ENCODE measurements around the gene DRAM1.

Gene DRAM1

DNA sequence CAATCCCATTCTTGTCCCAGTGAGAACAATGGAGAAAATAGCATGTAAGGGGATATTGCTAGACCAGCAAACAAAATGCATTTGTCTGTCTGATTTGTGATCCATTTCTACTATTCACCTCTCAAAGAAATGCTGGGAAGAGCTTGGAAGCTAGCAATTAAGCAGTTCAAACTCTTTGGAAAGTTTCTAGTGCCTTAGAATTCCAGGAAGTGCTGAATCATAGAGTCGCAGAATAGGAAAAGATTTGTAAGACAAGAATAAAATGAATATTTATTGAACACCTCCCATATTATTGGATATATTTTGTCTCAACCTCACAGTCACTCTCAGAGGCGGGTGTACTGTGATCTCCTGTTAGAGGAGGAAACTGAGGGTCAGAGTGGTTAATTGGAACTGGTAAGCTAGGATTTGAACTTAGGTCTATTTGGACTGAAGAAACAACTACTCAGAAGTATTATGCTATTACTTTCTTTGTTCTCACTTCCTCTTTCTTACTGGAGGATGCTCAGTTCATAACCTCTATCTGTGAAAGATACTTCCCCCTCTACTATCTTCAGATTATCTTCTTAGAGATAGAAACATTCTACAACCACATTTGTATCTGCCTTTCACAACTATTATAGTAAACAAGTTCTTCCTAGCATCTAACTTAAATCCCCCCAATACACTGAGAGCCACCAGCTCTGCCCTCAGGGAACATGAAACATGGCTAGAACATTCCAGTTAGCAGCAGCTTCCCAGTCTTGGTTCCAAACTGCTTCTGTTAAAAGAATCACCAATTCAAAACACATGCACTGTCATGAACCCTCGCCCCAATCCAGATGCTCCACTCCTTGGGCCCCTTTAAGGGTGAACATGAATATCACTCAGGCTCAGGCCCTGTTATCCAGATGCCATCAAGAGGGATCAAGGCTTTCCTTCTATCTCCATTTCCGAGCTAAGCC, 64.2 kb downstream of the DRAM1 start:
- peak; percentile 59 for DNase-seq (ENCODE audit: low read depth)
- TF ChIP-seq, protein P1, sequence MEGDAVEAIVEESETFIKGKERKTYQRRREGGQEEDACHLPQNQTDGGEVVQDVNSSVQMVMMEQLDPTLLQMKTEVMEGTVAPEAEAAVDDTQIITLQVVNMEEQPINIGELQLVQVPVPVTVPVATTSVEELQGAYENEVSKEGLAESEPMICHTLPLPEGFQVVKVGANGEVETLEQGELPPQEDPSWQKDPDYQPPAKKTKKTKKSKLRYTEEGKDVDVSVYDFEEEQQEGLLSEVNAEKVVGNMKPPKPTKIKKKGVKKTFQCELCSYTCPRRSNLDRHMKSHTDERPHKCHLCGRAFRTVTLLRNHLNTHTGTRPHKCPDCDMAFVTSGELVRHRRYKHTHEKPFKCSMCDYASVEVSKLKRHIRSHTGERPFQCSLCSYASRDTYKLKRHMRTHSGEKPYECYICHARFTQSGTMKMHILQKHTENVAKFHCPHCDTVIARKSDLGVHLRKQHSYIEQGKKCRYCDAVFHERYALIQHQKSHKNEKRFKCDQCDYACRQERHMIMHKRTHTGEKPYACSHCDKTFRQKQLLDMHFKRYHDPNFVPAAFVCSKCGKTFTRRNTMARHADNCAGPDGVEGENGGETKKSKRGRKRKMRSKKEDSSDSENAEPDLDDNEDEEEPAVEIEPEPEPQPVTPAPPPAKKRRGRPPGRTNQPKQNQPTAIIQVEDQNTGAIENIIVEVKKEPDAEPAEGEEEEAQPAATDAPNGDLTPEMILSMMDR (IDR thresholded peaks at IDR 0.05; ENCODE audit: low read depth, low read length, missing control alignments) = no peak
- no peak overlapping the region for H3K4me3 ChIP-seq (ENCODE audit: low read depth, low read length)

DNA sequence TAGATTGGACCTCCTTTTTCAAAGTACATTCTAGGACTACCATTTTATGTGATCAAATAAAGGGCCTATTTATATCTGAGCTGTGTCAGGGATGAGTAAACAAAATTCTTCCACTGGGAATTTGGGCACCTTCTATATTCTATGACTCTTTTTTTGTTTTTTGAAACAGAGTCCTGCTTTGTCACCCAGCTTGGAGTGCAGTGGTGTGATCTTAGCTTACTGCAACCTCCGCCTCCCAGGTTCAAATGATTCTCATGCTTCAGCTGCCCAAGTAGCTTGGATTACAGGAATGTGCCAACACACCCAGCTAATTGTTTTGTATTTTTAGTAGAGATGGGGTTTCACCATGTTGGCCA, 64.8 kb downstream of the DRAM1 start:
- no peak overlapping the region for H3K4me3 ChIP-seq (ENCODE audit: low read depth, low read length)
- TF ChIP-seq, protein P1 (IDR thresholded peaks at IDR 0.05; ENCODE audit: low read depth, low read length, missing control alignments) = no peak
- DNase-seq (ENCODE audit: low read depth) = no peak

DNA sequence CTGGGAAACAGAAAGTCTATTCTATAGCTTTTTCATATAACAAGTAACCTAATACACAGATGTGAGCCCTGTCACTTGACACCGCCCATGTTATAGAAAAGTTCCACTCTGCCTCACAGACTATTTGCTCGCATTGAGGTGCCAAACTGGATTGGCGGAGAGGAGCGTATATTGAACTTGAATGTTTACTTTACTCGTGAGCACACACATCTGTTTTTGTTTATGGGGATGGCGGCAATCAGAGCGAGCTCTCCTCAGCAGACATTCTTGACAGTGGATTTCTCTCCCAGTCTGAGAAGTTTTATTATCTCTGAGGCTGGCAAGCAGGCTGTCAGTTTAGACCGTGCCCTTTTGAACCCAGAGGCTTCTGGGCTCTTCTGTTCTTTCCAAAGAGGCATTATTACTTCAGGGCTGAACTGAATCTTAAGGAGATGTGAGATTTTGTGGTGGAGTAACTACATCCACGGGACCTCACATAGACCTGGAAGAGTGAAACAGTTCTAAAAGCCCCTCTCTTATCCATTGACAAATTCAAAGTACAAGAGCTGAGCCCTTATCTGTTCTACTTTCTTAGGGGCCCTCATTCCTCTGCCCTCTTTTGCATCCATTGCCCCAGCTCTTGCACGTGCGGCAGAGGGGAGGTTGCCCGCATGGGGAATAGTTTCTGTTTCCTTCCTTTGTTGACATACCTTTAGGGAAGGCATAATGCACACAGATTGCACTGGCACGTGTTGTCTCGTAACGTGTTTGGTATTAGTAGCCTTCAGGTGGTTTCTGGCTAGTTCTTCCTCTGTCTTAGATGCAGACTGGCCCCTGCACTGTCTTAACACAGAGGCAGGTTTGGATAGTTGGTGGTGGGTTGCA, 68.2 kb downstream of the DRAM1 start:
- no peak overlapping the region for H3K4me3 ChIP-seq (ENCODE audit: low read depth, low read length)
- DNase-seq (ENCODE audit: low read depth) = no peak
- TF ChIP-seq, protein P1 (IDR thresholded peaks at IDR 0.05; ENCODE audit: low read depth, low read length, missing control alignments) = no peak

DNA sequence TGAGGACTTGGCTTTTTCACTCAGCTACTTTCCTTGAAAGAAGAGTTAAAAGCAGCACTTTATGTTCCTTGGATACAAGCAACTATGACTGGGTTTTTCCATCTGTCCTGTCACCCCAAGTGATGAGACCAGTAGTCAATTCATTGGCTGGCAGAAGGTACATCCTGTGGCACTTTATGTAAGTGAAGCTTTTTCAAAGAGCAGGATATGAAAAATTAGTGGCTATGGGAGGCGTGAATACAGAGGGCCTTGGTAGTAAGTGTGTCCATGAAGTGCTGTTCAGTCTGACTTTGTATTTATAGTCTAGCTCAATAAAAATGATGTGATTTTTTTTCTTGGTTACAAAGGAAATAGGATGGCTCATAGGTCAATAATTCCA, 68.8 kb downstream of the DRAM1 start:
- no peak overlapping the region for H3K4me3 ChIP-seq (ENCODE audit: low read depth, low read length)
- TF ChIP-seq, protein P1 (IDR thresholded peaks at IDR 0.05; ENCODE audit: low read depth, low read length, missing control alignments) = no peak
- DNase-seq (ENCODE audit: low read depth) = no peak

DNA sequence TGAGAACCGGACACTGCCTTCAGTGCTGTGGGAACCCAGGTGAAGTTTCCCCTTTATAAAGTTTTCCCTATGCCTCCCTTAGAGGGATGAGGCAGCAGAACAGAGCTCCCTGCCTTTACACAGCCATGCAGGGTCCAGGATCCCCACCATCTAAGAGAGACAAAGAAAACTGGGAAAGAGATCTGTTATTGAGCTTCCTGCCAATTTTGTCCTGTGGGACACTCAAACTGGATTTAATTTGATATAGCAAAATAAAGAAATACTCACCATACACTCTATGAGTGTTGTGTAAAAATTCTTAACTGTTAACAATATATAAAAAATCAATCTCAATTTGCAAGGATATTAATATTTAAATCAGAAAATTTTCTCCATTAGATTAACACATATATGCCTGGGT, 69.9 kb downstream of the DRAM1 start:
- TF ChIP-seq, protein P1 (IDR thresholded peaks at IDR 0.05; ENCODE audit: low read depth, low read length, missing control alignments) = no peak
- no peak for DNase-seq (ENCODE audit: low read depth)
- no peak overlapping the region for H3K4me3 ChIP-seq (ENCODE audit: low read depth, low read length)

DNA sequence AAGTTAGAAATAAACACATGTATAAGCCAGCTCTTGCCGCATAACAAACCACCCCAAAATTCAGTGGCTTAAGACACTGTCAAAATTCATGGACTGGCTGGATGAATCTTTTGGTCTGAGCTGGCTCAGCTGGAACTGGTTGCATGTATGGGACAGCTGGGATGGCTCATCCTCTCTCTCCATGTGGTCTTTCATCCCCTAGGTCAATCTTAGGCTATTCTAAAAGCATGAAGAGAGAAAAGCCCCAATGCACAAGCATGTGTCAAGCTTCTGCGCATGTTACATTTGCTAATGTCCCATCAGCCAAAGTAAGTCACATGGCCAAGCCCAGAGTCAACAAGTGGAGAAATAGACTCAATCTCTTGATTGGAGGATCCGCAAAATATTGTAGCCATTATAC, 71.0 kb downstream of the DRAM1 start:
- no peak overlapping the region for H3K4me3 ChIP-seq (ENCODE audit: low read depth, low read length)
- TF ChIP-seq, protein P1 (IDR thresholded peaks at IDR 0.05; ENCODE audit: low read depth, low read length, missing control alignments) = no peak
- DNase-seq (ENCODE audit: low read depth) = no peak
